HG02763 (cell line): Measurements from ENCODE around the gene ZPR1.
A peak's percentile ranks its signal among the peaks of the same experiment; 100 is the strongest.
"Not testable (repeated sequence)": the region's sequence is repeated elsewhere in the genome, so short reads cannot be mapped to it uniquely, and the experiment has no call there.

ENCODE experiments used
- ATAC-seq: cut with Tn5 transposase; IDR thresholded peaks from one replicate; pipeline ENCODE4 v1.9.1; 2021; ENCODE audit warnings: mild to moderate bottlenecking, moderate library complexity; ENCODE audit not compliant: unreplicated experiment

ZPR1 gene, protein sequence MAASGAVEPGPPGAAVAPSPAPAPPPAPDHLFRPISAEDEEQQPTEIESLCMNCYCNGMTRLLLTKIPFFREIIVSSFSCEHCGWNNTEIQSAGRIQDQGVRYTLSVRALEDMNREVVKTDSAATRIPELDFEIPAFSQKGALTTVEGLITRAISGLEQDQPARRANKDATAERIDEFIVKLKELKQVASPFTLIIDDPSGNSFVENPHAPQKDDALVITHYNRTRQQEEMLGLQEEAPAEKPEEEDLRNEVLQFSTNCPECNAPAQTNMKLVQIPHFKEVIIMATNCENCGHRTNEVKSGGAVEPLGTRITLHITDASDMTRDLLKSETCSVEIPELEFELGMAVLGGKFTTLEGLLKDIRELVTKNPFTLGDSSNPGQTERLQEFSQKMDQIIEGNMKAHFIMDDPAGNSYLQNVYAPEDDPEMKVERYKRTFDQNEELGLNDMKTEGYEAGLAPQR

DNA sequence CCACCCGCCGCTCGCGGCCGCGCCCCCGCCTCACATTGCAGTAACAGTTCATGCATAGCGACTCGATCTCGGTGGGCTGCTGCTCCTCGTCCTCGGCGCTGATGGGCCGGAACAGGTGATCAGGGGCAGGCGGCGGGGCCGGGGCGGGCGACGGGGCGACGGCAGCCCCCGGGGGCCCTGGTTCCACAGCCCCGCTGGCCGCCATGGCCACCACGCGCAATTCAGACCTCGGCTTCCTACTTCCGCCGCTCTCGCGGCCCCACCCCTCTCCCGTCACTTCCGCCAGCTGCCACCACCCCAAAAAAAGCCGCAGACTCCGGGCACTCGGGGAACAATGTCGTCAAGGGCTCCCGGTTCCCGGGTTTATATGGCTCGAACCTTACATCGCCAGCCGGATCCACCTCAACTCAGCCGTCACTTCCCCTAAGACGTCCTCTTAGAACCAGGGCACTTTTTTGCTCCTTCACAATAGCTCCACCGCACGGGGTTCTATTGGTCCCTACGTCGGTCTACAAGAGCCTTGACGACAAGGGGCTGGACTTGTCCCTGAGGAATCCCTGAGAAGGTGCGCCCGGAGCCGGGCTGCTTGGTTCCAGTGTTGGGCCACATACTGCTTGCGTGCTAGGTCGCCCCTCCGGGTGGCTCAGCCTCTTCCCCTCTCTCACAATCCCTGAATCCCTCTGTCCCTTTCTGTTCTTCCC, at the start of gene ZPR1:
Gene ZPR1, minus strand, starts transcription at position 238 of the 701 bp plus-strand sequence. Its CDS starts 33 bp downstream, at position 205.
- peak; percentile 90 for ATAC-seq

DNA sequence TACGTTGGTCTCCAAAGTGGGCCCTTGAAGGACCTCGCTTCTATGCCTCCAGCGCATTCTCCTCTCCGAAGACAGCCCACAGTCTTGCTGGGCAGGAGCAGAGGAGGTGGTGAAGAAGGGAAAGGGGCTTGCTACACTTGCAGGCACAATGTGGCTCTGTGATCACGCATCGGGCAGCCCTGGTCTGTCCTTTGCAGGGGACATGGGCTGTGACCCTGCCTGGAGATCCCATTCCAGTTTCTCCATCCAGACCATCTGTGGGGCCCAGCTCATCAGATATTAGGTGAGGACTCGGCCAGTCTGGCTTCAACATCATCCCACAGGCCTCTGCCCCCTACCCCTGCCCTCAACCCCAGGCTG, 48.8 kb upstream of the ZPR1 start:
- no peak for ATAC-seq

DNA sequence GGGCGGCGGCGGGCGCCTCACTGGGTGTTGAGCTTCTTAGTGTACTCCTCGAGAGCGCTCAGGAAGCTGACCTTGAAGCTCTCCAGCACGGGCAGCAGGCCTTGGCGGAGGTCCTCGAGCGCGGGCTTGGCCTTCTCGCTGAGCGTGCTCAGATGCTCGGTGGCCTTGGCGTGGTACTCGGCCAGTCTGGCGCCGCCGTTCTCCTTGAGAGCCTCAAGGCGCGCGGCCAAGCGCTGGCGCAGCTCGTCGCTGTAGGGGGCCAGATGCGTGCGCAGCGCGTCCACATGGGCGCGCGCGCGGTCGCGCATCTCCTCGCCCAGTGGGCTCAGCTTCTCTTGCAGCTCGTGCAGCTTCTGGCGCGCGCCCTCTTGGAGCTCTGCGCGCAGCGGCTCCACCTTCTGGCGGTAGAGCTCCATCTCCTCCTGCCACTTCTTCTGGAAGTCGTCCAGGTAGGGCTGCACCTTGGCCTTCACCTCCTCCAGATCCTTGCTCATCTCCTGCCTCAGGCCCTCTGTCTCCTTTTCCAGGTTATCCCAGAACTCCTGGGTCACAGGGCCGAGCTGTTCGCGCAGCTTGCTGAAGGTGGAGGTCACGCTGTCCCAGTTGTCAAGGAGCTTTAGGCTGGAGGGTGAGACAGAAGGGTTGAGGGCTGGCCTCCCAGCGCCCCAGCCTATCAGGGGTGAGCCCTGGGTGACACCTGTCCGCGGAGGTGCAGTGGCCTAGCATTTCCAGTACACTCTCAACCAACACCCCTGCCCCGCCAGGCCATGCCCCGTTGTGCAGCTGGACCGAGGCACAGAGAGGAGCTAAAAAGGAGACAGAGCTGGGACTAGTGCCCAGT, 48.2 kb upstream of the ZPR1 start:
- ATAC-seq, result peak; percentile 60

DNA sequence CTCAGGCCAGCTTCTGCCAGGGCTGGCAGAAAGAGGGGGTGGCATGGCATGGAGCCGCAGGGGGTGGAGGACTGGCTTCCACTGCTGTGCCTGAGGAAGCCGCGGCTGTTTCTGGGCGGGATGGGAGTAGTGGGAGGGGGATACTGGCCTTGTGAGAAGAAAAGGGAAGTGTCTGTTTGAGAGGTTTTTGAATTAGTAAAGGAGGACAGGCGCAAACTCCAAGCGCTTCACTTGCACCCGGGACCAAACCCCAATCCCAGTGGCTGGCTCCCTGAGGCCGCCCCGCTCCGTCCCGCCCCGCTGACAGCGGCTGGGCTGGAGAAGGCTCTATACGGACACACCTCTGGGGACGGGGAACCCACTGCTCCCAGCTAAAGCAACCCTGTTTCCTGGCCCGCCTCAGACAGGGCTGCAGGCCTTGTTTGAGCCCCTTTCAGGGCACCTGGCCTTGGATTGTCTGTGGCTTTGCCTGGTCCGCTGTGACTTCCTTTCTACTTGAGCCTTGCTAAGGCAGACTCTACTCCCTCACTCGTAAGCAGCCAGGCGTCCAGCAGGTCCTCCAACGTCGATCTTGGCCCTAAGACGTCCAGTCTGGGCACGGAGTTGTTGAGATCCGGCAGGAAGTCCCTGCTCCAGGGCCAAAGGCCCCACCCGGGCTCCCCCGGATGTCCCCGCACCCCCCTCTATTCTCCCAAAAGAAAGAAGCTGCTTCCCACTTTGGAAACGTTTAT, 47.4 kb upstream of the ZPR1 start:
- ATAC-seq, result no peak

DNA sequence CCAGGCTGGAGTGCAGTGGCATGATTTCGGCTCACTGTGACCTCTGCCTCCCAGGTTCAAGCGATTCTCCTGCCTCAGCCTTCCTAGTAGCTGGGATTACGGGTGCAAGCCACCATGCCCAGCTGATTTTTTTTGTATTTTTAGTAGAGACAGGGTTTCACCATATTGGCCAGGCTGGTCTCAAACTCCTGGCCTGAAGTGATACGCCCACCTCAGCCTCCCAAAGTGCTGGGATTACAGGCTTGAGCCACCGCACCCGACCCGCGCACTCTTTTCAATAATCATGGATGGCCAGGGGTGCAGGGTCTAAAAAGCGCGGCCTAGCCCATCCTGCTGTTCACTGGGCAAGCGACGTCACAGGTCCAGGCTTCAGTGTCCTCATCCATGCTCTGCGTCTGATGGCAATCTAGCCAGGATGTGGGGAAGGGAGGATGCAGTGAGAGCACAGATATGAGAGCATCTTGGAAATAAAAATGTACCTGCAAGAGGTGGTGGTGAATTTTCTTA, 46.8 kb upstream of the ZPR1 start:
- not testable (repeated sequence) for ATAC-seq

DNA sequence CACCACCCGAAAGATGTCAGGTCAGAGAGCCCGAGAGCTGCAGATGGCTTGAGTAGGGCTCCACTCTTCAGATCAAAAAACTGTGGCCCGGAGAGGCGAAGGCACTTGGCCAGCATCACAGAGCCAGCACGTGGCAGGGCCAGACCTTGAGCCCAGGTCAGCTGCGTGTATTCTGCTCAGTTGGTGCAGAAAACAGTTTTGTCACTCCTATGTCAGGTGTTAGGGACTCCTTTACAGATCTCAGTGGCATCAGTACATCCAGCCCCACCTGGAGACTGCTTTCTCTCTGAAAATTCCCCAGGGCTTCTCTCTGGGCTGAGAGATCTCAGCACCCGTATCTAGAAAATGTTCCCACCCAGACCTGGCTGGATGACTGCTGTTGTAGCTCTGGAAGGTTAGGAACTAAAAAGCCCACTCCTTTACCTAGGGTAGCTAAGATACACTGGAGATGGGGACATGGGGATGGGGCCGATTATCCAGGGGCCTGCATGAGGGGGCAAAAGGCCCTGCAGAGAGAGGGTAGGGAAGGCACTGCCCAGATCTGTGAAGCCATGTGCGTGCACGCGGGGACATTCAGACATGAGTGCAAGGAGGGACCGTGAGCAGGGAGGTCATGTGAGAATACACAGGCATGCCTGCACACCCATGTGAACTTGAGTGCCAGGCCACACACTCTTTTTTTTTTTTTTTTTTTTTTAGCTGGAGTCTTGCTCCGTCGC, 46.2 kb upstream of the ZPR1 start:
- ATAC-seq, result no peak

DNA sequence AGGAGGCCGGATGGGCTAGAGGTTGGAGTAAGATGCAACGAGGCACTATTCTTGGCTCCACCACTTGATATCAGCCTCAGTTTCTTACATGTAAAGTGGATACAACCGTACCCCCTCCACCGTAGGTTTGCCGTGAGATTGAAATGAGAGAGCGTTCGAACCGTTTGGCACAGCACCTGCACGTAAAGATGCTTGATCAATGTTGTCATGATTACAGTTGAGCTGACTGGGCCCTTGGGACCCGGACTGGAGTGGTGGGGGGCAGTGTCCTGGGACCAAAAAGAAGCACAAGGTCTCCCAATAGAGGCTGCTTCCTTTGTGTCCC, 45.6 kb upstream of the ZPR1 start:
- no peak for ATAC-seq

DNA sequence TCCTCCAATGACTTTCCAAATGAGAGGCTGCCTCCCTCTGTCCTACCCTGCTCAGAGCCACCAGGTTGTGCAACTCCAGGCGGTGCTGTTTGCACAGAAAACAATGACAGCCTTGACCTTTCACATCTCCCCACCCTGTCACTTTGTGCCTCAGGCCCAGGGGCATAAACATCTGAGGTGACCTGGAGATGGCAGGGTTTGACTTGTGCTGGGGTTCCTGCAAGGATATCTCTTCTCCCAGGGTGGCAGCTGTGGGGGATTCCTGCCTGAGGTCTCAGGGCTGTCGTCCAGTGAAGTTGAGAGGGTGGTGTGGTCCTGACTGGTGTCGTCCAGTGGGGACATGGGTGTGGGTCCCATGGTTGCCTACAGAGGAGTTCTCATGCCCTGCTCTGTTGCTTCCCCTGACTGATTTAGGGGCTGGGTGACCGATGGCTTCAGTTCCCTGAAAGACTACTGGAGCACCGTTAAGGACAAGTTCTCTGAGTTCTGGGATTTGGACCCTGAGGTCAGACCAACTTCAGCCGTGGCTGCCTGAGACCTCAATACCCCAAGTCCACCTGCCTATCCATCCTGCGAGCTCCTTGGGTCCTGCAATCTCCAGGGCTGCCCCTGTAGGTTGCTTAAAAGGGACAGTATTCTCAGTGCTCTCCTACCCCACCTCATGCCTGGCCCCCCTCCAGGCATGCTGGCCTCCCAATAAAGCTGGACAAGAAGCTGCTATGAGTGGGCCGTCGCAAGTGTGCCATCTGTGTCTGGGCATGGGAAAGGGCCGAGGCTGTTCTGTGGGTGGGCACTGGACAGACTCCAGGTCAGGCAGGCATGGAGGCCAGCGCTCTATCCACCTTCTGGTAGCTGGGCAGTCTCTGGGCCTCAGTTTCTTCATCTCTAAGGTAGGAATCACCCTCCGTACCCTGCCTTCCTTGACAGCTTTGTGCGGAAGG, 44.8 kb upstream of the ZPR1 start:
- no peak for ATAC-seq

DNA sequence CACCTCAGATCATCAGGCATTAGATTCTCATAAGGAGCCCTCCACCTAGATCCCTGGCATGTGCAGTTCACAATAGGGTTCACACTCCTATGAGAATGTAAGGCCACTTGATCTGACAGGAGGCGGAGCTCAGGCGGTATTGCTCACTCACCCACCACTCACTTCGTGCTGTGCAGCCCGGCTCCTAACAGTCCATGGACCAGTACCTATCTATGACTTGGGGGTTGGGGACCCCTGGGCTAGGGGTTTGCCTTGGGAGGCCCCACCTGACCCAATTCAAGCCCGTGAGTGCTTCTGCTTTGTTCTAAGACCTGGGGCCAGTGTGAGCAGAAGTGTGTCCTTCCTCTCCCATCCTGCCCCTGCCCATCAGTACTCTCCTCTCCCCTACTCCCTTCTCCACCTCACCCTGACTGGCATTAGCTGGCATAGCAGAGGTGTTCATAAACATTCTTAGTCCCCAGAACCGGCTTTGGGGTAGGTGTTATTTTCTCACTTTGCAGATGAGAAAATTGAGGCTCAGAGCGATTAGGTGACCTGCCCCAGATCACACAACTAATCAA, 44.0 kb upstream of the ZPR1 start:
- no peak for ATAC-seq

DNA sequence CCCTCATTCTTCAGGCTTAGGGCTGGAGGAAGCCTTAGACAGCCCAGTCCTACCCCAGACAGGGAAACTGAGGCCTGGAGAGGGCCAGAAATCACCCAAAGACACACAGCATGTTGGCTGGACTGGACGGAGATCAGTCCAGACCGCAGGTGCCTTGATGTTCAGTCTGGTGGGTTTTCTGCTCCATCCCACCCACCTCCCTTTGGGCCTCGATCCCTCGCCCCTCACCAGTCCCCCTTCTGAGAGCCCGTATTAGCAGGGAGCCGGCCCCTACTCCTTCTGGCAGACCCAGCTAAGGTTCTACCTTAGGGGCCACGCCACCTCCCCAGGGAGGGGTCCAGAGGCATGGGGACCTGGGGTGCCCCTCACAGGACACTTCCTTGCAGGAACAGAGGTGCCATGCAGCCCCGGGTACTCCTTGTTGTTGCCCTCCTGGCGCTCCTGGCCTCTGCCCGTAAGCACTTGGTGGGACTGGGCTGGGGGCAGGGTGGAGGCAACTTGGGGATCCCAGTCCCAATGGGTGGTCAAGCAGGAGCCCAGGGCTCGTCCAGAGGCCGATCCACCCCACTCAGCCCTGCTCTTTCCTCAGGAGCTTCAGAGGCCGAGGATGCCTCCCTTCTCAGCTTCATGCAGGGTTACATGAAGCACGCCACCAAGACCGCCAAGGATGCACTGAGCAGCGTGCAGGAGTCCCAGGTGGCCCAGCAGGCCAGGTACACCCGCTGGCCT, 42.5 kb upstream of the ZPR1 start:
- no peak for ATAC-seq

DNA sequence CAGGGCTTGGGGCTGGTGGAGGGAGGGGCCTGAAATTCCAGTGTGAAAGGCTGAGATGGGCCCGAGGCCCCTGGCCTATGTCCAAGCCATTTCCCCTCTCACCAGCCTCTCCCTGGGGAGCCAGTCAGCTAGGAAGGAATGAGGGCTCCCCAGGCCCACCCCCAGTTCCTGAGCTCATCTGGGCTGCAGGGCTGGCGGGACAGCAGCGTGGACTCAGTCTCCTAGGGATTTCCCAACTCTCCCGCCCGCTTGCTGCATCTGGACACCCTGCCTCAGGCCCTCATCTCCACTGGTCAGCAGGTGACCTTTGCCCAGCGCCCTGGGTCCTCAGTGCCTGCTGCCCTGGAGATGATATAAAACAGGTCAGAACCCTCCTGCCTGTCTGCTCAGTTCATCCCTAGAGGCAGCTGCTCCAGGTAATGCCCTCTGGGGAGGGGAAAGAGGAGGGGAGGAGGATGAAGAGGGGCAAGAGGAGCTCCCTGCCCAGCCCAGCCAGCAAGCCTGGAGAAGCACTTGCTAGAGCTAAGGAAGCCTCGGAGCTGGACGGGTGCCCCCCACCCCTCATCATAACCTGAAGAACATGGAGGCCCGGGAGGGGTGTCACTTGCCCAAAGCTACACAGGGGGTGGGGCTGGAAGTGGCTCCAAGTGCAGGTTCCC, 41.8 kb upstream of the ZPR1 start, which contains the start of gene APOC3:
Gene APOC3, plus strand, starts transcription at position 383 of the 659 bp plus-strand sequence. CDS start 676 bp downstream, outside the sequence.
- ATAC-seq, result no peak

DNA sequence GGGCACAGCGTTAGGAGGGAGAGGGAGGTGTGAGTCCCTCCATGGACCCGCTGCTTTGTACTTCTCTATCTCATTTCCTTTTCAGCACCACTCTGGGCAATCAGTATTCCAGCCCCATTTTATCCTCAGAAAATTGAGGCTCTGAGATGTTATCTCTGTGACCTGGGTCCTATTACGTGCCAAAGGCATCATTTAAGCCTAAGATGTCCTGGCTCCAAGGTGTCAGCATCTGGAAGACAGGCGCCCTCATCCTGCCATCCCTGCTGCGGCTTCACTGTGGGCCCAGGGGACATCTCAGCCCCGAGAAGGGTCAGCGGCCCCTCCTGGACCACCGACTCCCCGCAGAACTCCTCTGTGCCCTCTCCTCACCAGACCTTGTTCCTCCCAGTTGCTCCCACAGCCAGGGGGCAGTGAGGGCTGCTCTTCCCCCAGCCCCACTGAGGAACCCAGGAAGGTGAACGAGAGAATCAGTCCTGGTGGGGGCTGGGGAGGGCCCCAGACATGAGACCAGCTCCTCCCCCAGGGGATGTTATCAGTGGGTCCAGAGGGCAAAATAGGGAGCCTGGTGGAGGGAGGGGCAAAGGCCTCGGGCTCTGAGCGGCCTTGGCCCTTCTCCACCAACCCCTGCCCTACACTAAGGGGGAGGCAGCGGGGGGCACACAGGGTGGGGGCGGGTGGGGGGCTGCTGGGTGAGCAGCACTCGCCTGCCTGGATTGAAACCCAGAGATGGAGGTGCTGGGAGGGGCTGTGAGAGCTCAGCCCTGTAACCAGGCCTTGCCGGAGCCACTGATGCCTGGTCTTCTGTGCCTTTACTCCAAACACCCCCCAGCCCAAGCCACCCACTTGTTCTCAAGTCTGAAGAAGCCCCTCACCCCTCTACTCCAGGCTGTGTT, 41.1 kb upstream of the ZPR1 start:
- no peak for ATAC-seq

DNA sequence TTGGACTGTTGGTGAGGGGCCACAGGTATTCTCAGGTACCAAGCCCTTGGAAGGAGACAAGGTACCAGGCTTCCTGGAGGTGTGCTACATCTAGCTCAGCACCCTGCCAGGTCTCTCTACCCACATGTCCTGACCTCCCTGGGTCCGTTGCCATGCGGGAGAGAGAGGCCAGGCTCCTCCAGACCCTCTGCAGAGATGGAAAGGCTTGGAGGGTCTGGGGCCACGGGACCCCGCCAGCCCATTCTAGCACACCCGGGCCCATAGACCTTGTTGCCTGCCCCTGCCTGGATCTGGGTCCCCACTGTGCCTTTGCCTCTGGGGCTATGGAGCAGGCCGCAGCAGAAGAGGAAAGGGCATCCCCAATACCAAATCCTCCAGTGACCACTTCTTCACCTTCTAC, 39.6 kb upstream of the ZPR1 start:
- no peak for ATAC-seq

DNA sequence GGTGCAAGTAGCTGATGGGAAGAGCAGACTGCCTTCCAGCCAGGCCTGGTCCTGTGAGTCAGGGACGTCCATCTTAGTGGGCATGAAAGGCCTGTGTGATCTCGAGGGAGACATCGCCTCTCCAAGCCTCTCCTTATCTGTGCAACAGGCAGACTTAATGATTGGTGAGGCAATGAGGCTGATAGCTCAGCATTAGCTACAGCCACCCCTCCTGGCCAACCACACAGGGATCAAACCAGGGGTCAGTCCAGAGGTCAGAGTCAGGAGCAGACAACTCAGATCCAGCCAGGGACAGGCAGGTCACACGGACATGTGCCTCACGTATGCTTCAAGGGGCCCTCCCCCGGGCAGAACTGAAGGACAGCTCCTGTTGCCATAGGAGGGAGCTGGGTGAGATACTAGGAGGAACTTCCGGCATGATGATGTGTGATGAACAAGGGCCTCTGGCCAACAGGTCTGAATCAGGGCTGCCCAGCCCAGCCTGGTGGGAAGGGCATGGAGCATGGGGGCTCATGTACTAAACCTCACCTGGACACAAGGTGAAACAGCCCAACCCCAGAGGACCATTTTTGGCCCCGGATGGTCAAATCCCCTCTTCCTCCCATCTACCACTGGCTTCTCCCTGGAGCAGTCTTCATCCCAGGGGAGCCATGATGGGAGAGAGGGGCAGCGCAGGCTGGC, 39.1 kb upstream of the ZPR1 start:
- ATAC-seq, result no peak

DNA sequence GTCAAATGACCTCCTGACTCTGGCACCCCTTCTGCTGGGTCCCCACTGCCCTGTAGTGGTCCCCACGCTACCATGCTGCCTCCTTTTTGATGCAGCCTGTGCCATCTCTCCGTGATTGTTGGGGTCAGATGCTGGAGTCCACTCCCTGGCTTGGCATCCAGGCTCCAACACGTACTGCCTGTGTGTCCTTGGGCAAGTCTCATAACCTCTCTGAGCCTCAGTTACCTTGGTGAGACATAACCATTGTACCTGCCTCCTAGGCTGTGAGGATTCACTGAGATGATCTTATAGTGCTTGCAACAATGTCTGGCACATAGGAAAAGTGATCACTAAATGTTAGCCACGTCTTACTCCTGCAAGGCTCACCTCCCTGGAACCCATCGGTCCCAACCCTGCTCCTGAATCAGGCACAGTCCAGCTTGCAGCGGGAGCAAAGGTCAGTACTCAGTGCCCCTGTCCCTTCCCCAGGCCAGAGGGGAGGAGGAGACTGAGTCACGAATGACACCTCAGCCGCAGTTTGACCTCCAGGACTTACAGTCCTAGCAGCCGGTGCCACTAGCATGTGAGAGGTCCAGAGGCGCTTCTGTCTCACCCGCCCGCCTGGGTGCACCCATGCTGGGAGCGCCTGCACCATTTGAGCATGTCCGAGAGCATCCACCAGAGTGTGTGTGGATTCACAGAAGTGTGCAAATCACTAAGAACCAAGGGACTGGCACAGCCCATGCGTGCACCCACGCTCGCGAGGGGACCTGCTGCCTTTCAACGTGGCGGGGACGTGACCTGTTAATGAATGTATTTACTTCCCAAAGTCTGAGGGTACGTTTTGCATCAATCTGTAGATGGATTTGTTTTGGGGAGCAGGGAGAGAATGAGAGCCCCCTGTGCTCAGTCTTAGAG, 38.3 kb upstream of the ZPR1 start:
- no peak for ATAC-seq
